Hematopoietic multipotent progenitor cell (in vitro differentiated cells): ENCODE results near the gene PAM. TPM values are rescaled to one million over a fixed set of nuclear protein-coding genes. Genes with fewer than 3 reads are reported as not detected.
A peak's percentile ranks its signal among the peaks of the same experiment; 100 is the strongest.
"Not testable (repeated sequence)": the region's sequence is repeated elsewhere in the genome, so short reads cannot be mapped to it uniquely, and the experiment has no call there.

Experiments used
- DNase-seq, 3 donors: peaks; one replicate each; pipeline ENCODE4 v3.0.0-alpha.2; 2011 to 2015; ENCODE audit warnings: low read depth in 2 of 3, low spot score in 2 of 3
- total RNA-seq: library from RNA; depleted of rRNA; stranded (reverse); fragments of >200 nt; gene quantifications from one replicate; pipeline ENCODE4 v1.2.3, GENCODE V29; 2012

Gene PAM
- total RNA-seq, 1 donor = 13.7 TPM

- no peak for DNase-seq
These were observed 279.7 kb downstream of the PAM start for GRCh38 chr5:103034662-103035392.

GRCh38 chr5:103035701-103036100 lies 280.6 kb downstream of the PAM start:
- no peak for DNase-seq

- DNase-seq = no peak
These were observed 281.5 kb downstream of the PAM start for GRCh38 chr5:103036601-103037000.

GRCh38 chr5:103037673-103038455 lies 282.8 kb downstream of the PAM start:
- DNase-seq = no peak

GRCh38 chr5:103041071-103041676 lies 286.1 kb downstream of the PAM start:
- DNase-seq = peak in 2 of 3 donors; percentile 26 to 73

- not testable (repeated sequence) for DNase-seq
These were observed 291.6 kb downstream of the PAM start for GRCh38 chr5:103046706-103047105.

- no peak for DNase-seq
These were observed 302.4 kb downstream of the PAM start for GRCh38 chr5:103057208-103058130.

- DNase-seq = no peak
These were observed 304.4 kb downstream of the PAM start for GRCh38 chr5:103059525-103059924.

GRCh38 chr5:103060424-103060954 lies 305.4 kb downstream of the PAM start:
- no peak for DNase-seq

GRCh38 chr5:103066326-103066725 lies 311.2 kb downstream of the PAM start:
- no peak for DNase-seq

- DNase-seq = not testable (repeated sequence)
These were observed 318.4 kb downstream of the PAM start for GRCh38 chr5:103073500-103073899.

GRCh38 chr5:103075442-103075841 lies 320.3 kb downstream of the PAM start:
- DNase-seq = no peak
